CD8-positive, alpha-beta memory T cell (primary cell): ENCODE results near the gene MCEMP1. TPM values are rescaled to one million over a fixed set of nuclear protein-coding genes. Genes with fewer than 3 reads are reported as not detected.

Experiments
- CTCF ChIA-PET: fragments of 350-600 bp; sonication (Branson Sonifier 250); formaldehyde crosslinking; loops from one replicate; lab custom pipeline; 2021; ENCODE audit warnings: antibody characterized with exemption; lab: Charles Lee
- POLR2A ChIA-PET: fragments of 350-600 bp; sonication (Branson Sonifier 250); formaldehyde crosslinking; loops from one replicate; lab custom pipeline; 2021; ENCODE audit warnings: antibody characterized with exemption; lab: Charles Lee
- DNase-seq, 5 donors: peaks; one replicate each; pipeline versions ENCODE4 v3.0.0 to v3.0.0-alpha.2; 2020 to 2022; ENCODE audit warnings: mixed read lengths in 1 of 5
- H3K27ac ChIP-seq: one replicate; pipeline ENCODE4 v1.7.0; 2013; ENCODE audit warnings: low read depth, mild to moderate bottlenecking, low read length, moderate library complexity
- H3K27me3 ChIP-seq: 2 replicates; pipeline ENCODE4 v1.7.0; 2013; ENCODE audit warnings: low read length, mild to moderate bottlenecking; ENCODE audit not compliant: insufficient read depth, poor library complexity, severe bottlenecking
- H3K36me3 ChIP-seq: 2 replicates; pipeline ENCODE4 v1.7.0; 2013; ENCODE audit warnings: mild to moderate bottlenecking, low read length, moderate library complexity; ENCODE audit not compliant: insufficient read depth
- H3K4me1 ChIP-seq: 2 replicates; pipeline ENCODE4 v1.7.0; 2013; ENCODE audit warnings: mild to moderate bottlenecking, low read length, moderate library complexity; ENCODE audit not compliant: insufficient read depth
- H3K4me3 ChIP-seq: 2 replicates; pipeline ENCODE4 v1.7.0; 2013; ENCODE audit warnings: mild to moderate bottlenecking, low read length
- H3K9me3 ChIP-seq: 2 replicates; pipeline ENCODE4 v1.7.0; 2013; ENCODE audit warnings: mild to moderate bottlenecking, low read length
- H3K27ac Mint-ChIP-seq, 8 donors: one replicate each; pipeline ENCODE4 v1.8.0; 2020 to 2021; ENCODE audit warnings: mixed read lengths in 8 of 8, mild to moderate bottlenecking in 6 of 8, inconsistent platforms in 3 of 8, moderate library complexity in 3 of 8
- H3K27me3 Mint-ChIP-seq, 2 donors: one replicate each; pipeline ENCODE4 v1.8.0; 2020 to 2021; ENCODE audit warnings: mixed read lengths in 2 of 2, mild to moderate bottlenecking in 1 of 2, moderate library complexity in 1 of 2
- H3K36me3 Mint-ChIP-seq, 3 donors: one replicate each; pipeline ENCODE4 v1.8.0; 2020 to 2021; ENCODE audit warnings: mixed read lengths in 3 of 3, inconsistent platforms in 1 of 3, mild to moderate bottlenecking in 1 of 3
- H3K4me1 Mint-ChIP-seq, 3 donors: one replicate each; pipeline ENCODE4 v1.8.0; 2020 to 2021; ENCODE audit warnings: mixed read lengths in 3 of 3, inconsistent platforms in 1 of 3, mild to moderate bottlenecking in 1 of 3
- H3K4me3 Mint-ChIP-seq, 7 donors: one replicate each; pipeline ENCODE4 v1.8.0; 2020 to 2021; ENCODE audit warnings: mixed read lengths in 7 of 7, mild to moderate bottlenecking in 6 of 7, moderate library complexity in 4 of 7, inconsistent platforms in 2 of 7
- H3K9me3 Mint-ChIP-seq, 5 donors: one replicate each; pipeline ENCODE4 v1.8.0; 2020 to 2022; ENCODE audit warnings: mixed read lengths in 5 of 5, mild to moderate bottlenecking in 3 of 5, moderate library complexity in 2 of 5, inconsistent platforms in 1 of 5
- polyA plus RNA-seq: library from polyadenylated mRNA; unstranded; fragments of 300-500 nt; fragmentation: Illumina TruSeq; gene quantifications from one replicate; pipeline ENCODE4 v1.2.3, GENCODE V29; 2021
- total RNA-seq, 2 experiments: library from RNA; stranded (reverse); gene quantifications; one replicate each; pipeline ENCODE4 v1.2.3, GENCODE V29; 2021

The MCEMP1 gene
- total and polyA plus RNA-seq, 3 experiments from 2014 or later = not detected

GRCh38 chr19:7646426-7646700, 30.5 kb upstream of the MCEMP1 start:
- no peak overlapping the region for H3K4me3 ChIP-seq
- POLR2A ChIA-PET = no interaction called here
- Mint-ChIP-seq H3K36me3 (peaks cover 0 to 38% (median 2%) of the 10 kb centered on the region in 3 donors), H3K27ac (no peak overlapping the region), H3K27me3 (no peaks in the 10 kb centered on the region), H3K9me3 (no peaks in the 10 kb centered on the region), H3K4me1 (peaks cover 0 to 4% (median 0%) of the 10 kb centered on the region in 3 donors), H3K4me3 (no peak overlapping the region)
- H3K36me3 ChIP-seq = no peaks in the 10 kb centered on the region
- CTCF ChIA-PET = no interaction called here
- DNase-seq = no peak
- no peaks in the 10 kb centered on the region for H3K27me3 ChIP-seq
- H3K27ac ChIP-seq = no peak overlapping the region
- H3K4me1 ChIP-seq = no peaks in the 10 kb centered on the region
- H3K9me3 ChIP-seq = no peaks in the 10 kb centered on the region

- H3K4me3 ChIP-seq = no peak overlapping the region
- no peaks in the 10 kb centered on the region for H3K36me3 ChIP-seq
- CTCF ChIA-PET = interaction anchor here (6.4 kb wide), 1 partner anchor 34 kb away, joined by 33 read pairs; the partner anchor contains the start of gene TRAPPC5
- DNase-seq = no peak
- peaks cover 4% of the 10 kb centered on the region for H3K4me1 ChIP-seq
- H3K27me3 ChIP-seq = no peaks in the 10 kb centered on the region
- H3K4me1 Mint-ChIP-seq = peaks cover 2 to 8% (median 3%) of the 10 kb centered on the region in 3 donors
- H3K36me3 Mint-ChIP-seq = peaks cover 0 to 36% (median 2%) of the 10 kb centered on the region in 3 donors
- no peak overlapping the region for H3K27ac ChIP-seq
- no peaks in the 10 kb centered on the region for H3K9me3 Mint-ChIP-seq
- H3K9me3 ChIP-seq = no peaks in the 10 kb centered on the region
- H3K27ac Mint-ChIP-seq = no peak overlapping the region
- POLR2A ChIA-PET = no interaction called here
- H3K27me3 Mint-ChIP-seq = no peaks in the 10 kb centered on the region
- no peak overlapping the region for H3K4me3 Mint-ChIP-seq
These were observed 29.7 kb upstream of the MCEMP1 start for GRCh38 chr19:7647156-7647555.

- Histone ChIP-seq H3K27ac (no peak overlapping the region), H3K27me3 (no peaks in the 10 kb centered on the region), H3K9me3 (no peaks in the 10 kb centered on the region), H3K36me3 (no peaks in the 10 kb centered on the region), H3K4me3 (no peak overlapping the region), H3K4me1 (peaks cover 7% of the 10 kb centered on the region)
- ChIA-PET POLR2A (interaction anchor here (0.7 kb wide), 1 partner anchor 9 kb away, joined by 3 read pairs; no protein-coding TSS in a partner anchor), CTCF (interaction anchor here (1.3 to 6.4 kb wide), 3 partner anchors 25 to 152 kb away, joined by 3 to 33 read pairs (median 5); partner anchors contain the start of gene TRAPPC5)
- peaks cover 0 to 30% (median 2%) of the 10 kb centered on the region in 3 donors for H3K36me3 Mint-ChIP-seq
- H3K27ac Mint-ChIP-seq = no peak overlapping the region
- peaks cover 9 to 17% (median 11%) of the 10 kb centered on the region in 3 donors for H3K4me1 Mint-ChIP-seq
- DNase-seq = no peak
- H3K9me3 Mint-ChIP-seq = no peaks in the 10 kb centered on the region
- no peak overlapping the region for H3K4me3 Mint-ChIP-seq
- H3K27me3 Mint-ChIP-seq = peaks cover 0 to 5% of the 10 kb centered on the region in 2 donors
These were observed 28.4 kb upstream of the MCEMP1 start for GRCh38 chr19:7648265-7649014.

GRCh38 chr19:7650148-7650547, 26.7 kb upstream of the MCEMP1 start:
- Mint-ChIP-seq H3K27me3 (peaks cover 0 to 5% of the 10 kb centered on the region in 2 donors), H3K9me3 (no peaks in the 10 kb centered on the region), H3K4me1 (peaks cover 9 to 17% (median 11%) of the 10 kb centered on the region in 3 donors), H3K36me3 (peaks cover 0 to 21% (median 2%) of the 10 kb centered on the region in 3 donors), H3K4me3 (peak overlapping the region in 1 of 7 donors; percentile 10), H3K27ac (peak overlapping the region in 1 of 8 donors; percentile 22)
- Histone ChIP-seq H3K4me3 (no peak overlapping the region), H3K36me3 (no peaks in the 10 kb centered on the region), H3K9me3 (no peaks in the 10 kb centered on the region), H3K4me1 (peaks cover 7% of the 10 kb centered on the region), H3K27ac (no peak overlapping the region), H3K27me3 (no peaks in the 10 kb centered on the region)
- ChIA-PET CTCF (interaction anchor here (1.3 to 6.4 kb wide), 3 partner anchors 23 to 82 kb away, joined by 3 to 33 read pairs (median 7); partner anchors contain the start of gene TRAPPC5), POLR2A (interaction anchor here (0.7 to 0.9 kb wide), 2 partner anchors 31 to 548 kb away, joined by 3 to 7 read pairs; partner anchors contain the start of gene TRAPPC5)
- no peak for DNase-seq

GRCh38 chr19:7652061-7652641, 24.7 kb upstream of the MCEMP1 start:
- ChIA-PET CTCF (interaction anchor here (0.7 to 6.4 kb wide), 9 partner anchors 10 to 148 kb away, joined by 3 to 33 read pairs (median 3); partner anchors contain the start of gene TRAPPC5), POLR2A (no interaction called here)
- Histone ChIP-seq H3K27ac (peak overlapping the region; percentile 39), H3K9me3 (no peaks in the 10 kb centered on the region), H3K36me3 (no peaks in the 10 kb centered on the region), H3K4me1 (peaks cover 8% of the 10 kb centered on the region), H3K4me3 (peak overlapping the region; percentile 73), H3K27me3 (no peaks in the 10 kb centered on the region)
- peaks cover 0 to 5% of the 10 kb centered on the region in 2 donors for H3K27me3 Mint-ChIP-seq
- peaks cover 0 to 7% (median 0%) of the 10 kb centered on the region in 3 donors for H3K36me3 Mint-ChIP-seq
- peak; percentile 82 to 89 (median 85) for DNase-seq
- peak overlapping the region; percentile 45 to 84 (median 76) for H3K4me3 Mint-ChIP-seq
- peak overlapping the region; percentile 67 to 99 (median 96) for H3K27ac Mint-ChIP-seq
- peaks cover 9 to 12% (median 11%) of the 10 kb centered on the region in 3 donors for H3K4me1 Mint-ChIP-seq
- no peaks in the 10 kb centered on the region for H3K9me3 Mint-ChIP-seq

GRCh38 chr19:7654401-7654800, 22.5 kb upstream of the MCEMP1 start:
- ChIA-PET POLR2A (no interaction called here), CTCF (interaction anchor here (0.6 to 3.4 kb wide), 4 partner anchors 13 to 145 kb away, joined by 3 to 18 read pairs (median 7); partner anchors contain the start of gene TRAPPC5)
- Mint-ChIP-seq H3K27ac (peak overlapping the region in 3 of 8 donors; percentile 23 to 29 (median 26)), H3K9me3 (no peaks in the 10 kb centered on the region), H3K27me3 (peaks cover 0 to 5% of the 10 kb centered on the region in 2 donors), H3K36me3 (no peaks in the 10 kb centered on the region), H3K4me3 (no peak overlapping the region), H3K4me1 (peaks cover 14 to 19% (median 18%) of the 10 kb centered on the region in 3 donors)
- DNase-seq = no peak
- no peak overlapping the region for H3K27ac ChIP-seq
- no peaks in the 10 kb centered on the region for H3K9me3 ChIP-seq
- H3K4me3 ChIP-seq = no peak overlapping the region
- peaks cover 20% of the 10 kb centered on the region for H3K4me1 ChIP-seq
- no peaks in the 10 kb centered on the region for H3K36me3 ChIP-seq
- H3K27me3 ChIP-seq = no peaks in the 10 kb centered on the region

- Histone ChIP-seq H3K4me1 (peaks cover 20% of the 10 kb centered on the region), H3K9me3 (no peaks in the 10 kb centered on the region), H3K36me3 (no peaks in the 10 kb centered on the region), H3K27me3 (no peaks in the 10 kb centered on the region), H3K27ac (no peak overlapping the region), H3K4me3 (no peak overlapping the region)
- CTCF ChIA-PET = interaction anchor here (3.4 kb wide), 1 partner anchor 25 kb away, joined by 18 read pairs; the partner anchor contains the start of gene TRAPPC5
- H3K4me3 Mint-ChIP-seq = no peak overlapping the region
- H3K4me1 Mint-ChIP-seq = peaks cover 14 to 19% (median 18%) of the 10 kb centered on the region in 3 donors
- H3K36me3 Mint-ChIP-seq = no peaks in the 10 kb centered on the region
- peak overlapping the region in 1 of 8 donors; percentile 70 for H3K27ac Mint-ChIP-seq
- DNase-seq = no peak
- H3K27me3 Mint-ChIP-seq = peaks cover 0 to 5% of the 10 kb centered on the region in 2 donors
- no peaks in the 10 kb centered on the region for H3K9me3 Mint-ChIP-seq
- POLR2A ChIA-PET = no interaction called here
These were observed 21.3 kb upstream of the MCEMP1 start for GRCh38 chr19:7655581-7655980.
